CD8-positive, alpha-beta memory T cell (primary cell): ENCODE measurements around the gene TBATA. TPM values are rescaled to one million over a fixed set of nuclear protein-coding genes. Genes with fewer than 3 reads are reported as not detected.
"Not testable (repeated sequence)": the region's sequence is repeated elsewhere in the genome, so short reads cannot be mapped to it uniquely, and the experiment has no call there.

Experiments used
- CTCF ChIA-PET: fragments of 350-600 bp; sonication (Branson Sonifier 250); formaldehyde crosslinking; loops from one replicate; lab custom pipeline; 2021; ENCODE audit warnings: antibody characterized with exemption; lab: Charles Lee
- POLR2A ChIA-PET: fragments of 350-600 bp; sonication (Branson Sonifier 250); formaldehyde crosslinking; loops from one replicate; lab custom pipeline; 2021; ENCODE audit warnings: antibody characterized with exemption; lab: Charles Lee
- DNase-seq, 5 donors: peaks; one replicate each; pipeline versions ENCODE4 v3.0.0 to v3.0.0-alpha.2; 2020 to 2022; ENCODE audit warnings: mixed read lengths in 1 of 5
- H3K27ac ChIP-seq: one replicate; pipeline ENCODE4 v1.7.0; 2013; ENCODE audit warnings: low read depth, mild to moderate bottlenecking, low read length, moderate library complexity
- H3K27me3 ChIP-seq: 2 replicates; pipeline ENCODE4 v1.7.0; 2013; ENCODE audit warnings: low read length, mild to moderate bottlenecking; ENCODE audit not compliant: insufficient read depth, poor library complexity, severe bottlenecking
- H3K36me3 ChIP-seq: 2 replicates; pipeline ENCODE4 v1.7.0; 2013; ENCODE audit warnings: mild to moderate bottlenecking, low read length, moderate library complexity; ENCODE audit not compliant: insufficient read depth
- H3K4me1 ChIP-seq: 2 replicates; pipeline ENCODE4 v1.7.0; 2013; ENCODE audit warnings: mild to moderate bottlenecking, low read length, moderate library complexity; ENCODE audit not compliant: insufficient read depth
- H3K4me3 ChIP-seq: 2 replicates; pipeline ENCODE4 v1.7.0; 2013; ENCODE audit warnings: mild to moderate bottlenecking, low read length
- H3K9me3 ChIP-seq: 2 replicates; pipeline ENCODE4 v1.7.0; 2013; ENCODE audit warnings: mild to moderate bottlenecking, low read length
- H3K27ac Mint-ChIP-seq, 8 donors: one replicate each; pipeline ENCODE4 v1.8.0; 2020 to 2021; ENCODE audit warnings: mixed read lengths in 8 of 8, mild to moderate bottlenecking in 6 of 8, inconsistent platforms in 3 of 8, moderate library complexity in 3 of 8
- H3K27me3 Mint-ChIP-seq, 2 donors: one replicate each; pipeline ENCODE4 v1.8.0; 2020 to 2021; ENCODE audit warnings: mixed read lengths in 2 of 2, mild to moderate bottlenecking in 1 of 2, moderate library complexity in 1 of 2
- H3K36me3 Mint-ChIP-seq, 3 donors: one replicate each; pipeline ENCODE4 v1.8.0; 2020 to 2021; ENCODE audit warnings: mixed read lengths in 3 of 3, inconsistent platforms in 1 of 3, mild to moderate bottlenecking in 1 of 3
- H3K4me1 Mint-ChIP-seq, 3 donors: one replicate each; pipeline ENCODE4 v1.8.0; 2020 to 2021; ENCODE audit warnings: mixed read lengths in 3 of 3, inconsistent platforms in 1 of 3, mild to moderate bottlenecking in 1 of 3
- H3K4me3 Mint-ChIP-seq, 7 donors: one replicate each; pipeline ENCODE4 v1.8.0; 2020 to 2021; ENCODE audit warnings: mixed read lengths in 7 of 7, mild to moderate bottlenecking in 6 of 7, moderate library complexity in 4 of 7, inconsistent platforms in 2 of 7
- H3K9me3 Mint-ChIP-seq, 5 donors: one replicate each; pipeline ENCODE4 v1.8.0; 2020 to 2022; ENCODE audit warnings: mixed read lengths in 5 of 5, mild to moderate bottlenecking in 3 of 5, moderate library complexity in 2 of 5, inconsistent platforms in 1 of 5
- polyA plus RNA-seq: library from polyadenylated mRNA; unstranded; fragments of 300-500 nt; fragmentation: Illumina TruSeq; gene quantifications from one replicate; pipeline ENCODE4 v1.2.3, GENCODE V29; 2021
- total RNA-seq, 2 experiments: library from RNA; stranded (reverse); gene quantifications; one replicate each; pipeline ENCODE4 v1.2.3, GENCODE V29; 2021

TBATA gene
- total and polyA plus RNA-seq, 3 experiments from 2014 or later: not detected

- DNase-seq: no peak
- H3K4me1 ChIP-seq: no peaks in the 10 kb centered on the region
- no peak overlapping the region for H3K4me3 Mint-ChIP-seq
- H3K4me3 ChIP-seq: no peak overlapping the region
- POLR2A ChIA-PET: no interaction called here
- H3K27me3 Mint-ChIP-seq: no peaks in the 10 kb centered on the region
- no peaks in the 10 kb centered on the region for H3K36me3 Mint-ChIP-seq
- no peaks in the 10 kb centered on the region for H3K27me3 ChIP-seq
- no peak overlapping the region for H3K27ac ChIP-seq
- CTCF ChIA-PET: interaction anchor here (1.2 to 1.9 kb wide), 3 partner anchors 16 to 225 kb away, joined by 3 to 5 read pairs (median 4); no protein-coding TSS in a partner anchor
- no peaks in the 10 kb centered on the region for H3K36me3 ChIP-seq
- H3K9me3 Mint-ChIP-seq: no peaks in the 10 kb centered on the region
- H3K9me3 ChIP-seq: no peaks in the 10 kb centered on the region
- H3K4me1 Mint-ChIP-seq: no peaks in the 10 kb centered on the region
- no peak overlapping the region for H3K27ac Mint-ChIP-seq
These were observed 10.1 kb downstream of the TBATA start for GRCh38 chr10:70774810-70775678.

- Histone ChIP-seq H3K27me3 (no peaks in the 10 kb centered on the region), H3K36me3 (no peaks in the 10 kb centered on the region), H3K4me3 (no peak overlapping the region), H3K27ac (no peak overlapping the region), H3K4me1 (no peaks in the 10 kb centered on the region), H3K9me3 (no peaks in the 10 kb centered on the region)
- Mint-ChIP-seq H3K27me3 (no peaks in the 10 kb centered on the region), H3K4me3 (no peak overlapping the region), H3K9me3 (no peaks in the 10 kb centered on the region), H3K27ac (no peak overlapping the region), H3K36me3 (no peaks in the 10 kb centered on the region), H3K4me1 (no peaks in the 10 kb centered on the region)
- POLR2A ChIA-PET: no interaction called here
- DNase-seq: no peak
- CTCF ChIA-PET: interaction anchor here (1.3 to 1.9 kb wide), 2 partner anchors 15 to 225 kb away, joined by 4 to 5 read pairs; no protein-coding TSS in a partner anchor
These were observed 11.0 kb downstream of the TBATA start for GRCh38 chr10:70773965-70774809.

- Mint-ChIP-seq H3K9me3 (no peaks in the 10 kb centered on the region), H3K27ac (no peak overlapping the region), H3K4me1 (no peaks in the 10 kb centered on the region), H3K4me3 (no peak overlapping the region), H3K36me3 (no peaks in the 10 kb centered on the region), H3K27me3 (no peaks in the 10 kb centered on the region)
- no peak for DNase-seq
- Histone ChIP-seq H3K4me3 (no peak overlapping the region), H3K4me1 (no peaks in the 10 kb centered on the region), H3K27ac (no peak overlapping the region), H3K9me3 (no peaks in the 10 kb centered on the region), H3K36me3 (no peaks in the 10 kb centered on the region), H3K27me3 (no peaks in the 10 kb centered on the region)
- ChIA-PET CTCF (interaction anchor here (0.9 kb wide), 1 partner anchor 312 kb away, joined by 3 read pairs; no protein-coding TSS in a partner anchor), POLR2A (no interaction called here)
These were observed 11.7 kb downstream of the TBATA start for GRCh38 chr10:70773461-70773860.

- no peak overlapping the region for H3K4me3 Mint-ChIP-seq
- ChIA-PET CTCF (interaction anchor here (0.9 kb wide), 1 partner anchor 311 kb away, joined by 3 read pairs; no protein-coding TSS in a partner anchor), POLR2A (no interaction called here)
- Histone ChIP-seq H3K4me1 (no peaks in the 10 kb centered on the region), H3K27me3 (no peaks in the 10 kb centered on the region), H3K4me3 (no peak overlapping the region), H3K9me3 (no peaks in the 10 kb centered on the region), H3K36me3 (no peaks in the 10 kb centered on the region), H3K27ac (no peak overlapping the region)
- no peaks in the 10 kb centered on the region for H3K27me3 Mint-ChIP-seq
- no peak for DNase-seq
- no peaks in the 10 kb centered on the region for H3K36me3 Mint-ChIP-seq
- H3K4me1 Mint-ChIP-seq: no peaks in the 10 kb centered on the region
- no peak overlapping the region for H3K27ac Mint-ChIP-seq
- H3K9me3 Mint-ChIP-seq: no peaks in the 10 kb centered on the region
These were observed 12.6 kb downstream of the TBATA start for GRCh38 chr10:70772627-70773026.

- no peak overlapping the region for H3K4me3 Mint-ChIP-seq
- peaks cover 0 to 4% (median 0%) of the 10 kb centered on the region in 3 donors for H3K36me3 Mint-ChIP-seq
- CTCF ChIA-PET: interaction anchor here (0.5 to 1.8 kb wide), 2 partner anchors 13 to 108 kb away, joined by 3 to 4 read pairs; no protein-coding TSS in a partner anchor
- H3K27ac Mint-ChIP-seq: no peak overlapping the region
- peaks cover 0 to 4% of the 10 kb centered on the region in 2 donors for H3K27me3 Mint-ChIP-seq
- H3K36me3 ChIP-seq: no peaks in the 10 kb centered on the region
- H3K4me1 ChIP-seq: no peaks in the 10 kb centered on the region
- H3K4me1 Mint-ChIP-seq: no peaks in the 10 kb centered on the region
- no peaks in the 10 kb centered on the region for H3K27me3 ChIP-seq
- H3K9me3 Mint-ChIP-seq: peaks cover 0 to 5% (median 0%) of the 10 kb centered on the region in 5 donors
- POLR2A ChIA-PET: no interaction called here
- H3K27ac ChIP-seq: no peak overlapping the region
- no peak overlapping the region for H3K4me3 ChIP-seq
- DNase-seq: no peak
- no peaks in the 10 kb centered on the region for H3K9me3 ChIP-seq
These were observed 13.6 kb downstream of the TBATA start for GRCh38 chr10:70771311-70772194.

- H3K36me3 ChIP-seq, H3K27ac ChIP-seq, POLR2A ChIA-PET, H3K27me3 Mint-ChIP-seq, H3K9me3 Mint-ChIP-seq, H3K4me3 ChIP-seq, DNase-seq, H3K27ac Mint-ChIP-seq, H3K27me3 ChIP-seq, H3K9me3 ChIP-seq, H3K36me3 Mint-ChIP-seq, H3K4me3 Mint-ChIP-seq, H3K4me1 ChIP-seq, H3K4me1 Mint-ChIP-seq: not testable (repeated sequence)
- CTCF ChIA-PET: interaction anchor here (0.5 to 1.8 kb wide), 2 partner anchors 12 to 107 kb away, joined by 3 to 4 read pairs; no protein-coding TSS in a partner anchor
These were observed 14.7 kb downstream of the TBATA start for GRCh38 chr10:70770516-70770915.

- Mint-ChIP-seq H3K4me3 (no peak overlapping the region), H3K36me3 (peaks cover 0 to 5% (median 1%) of the 10 kb centered on the region in 3 donors), H3K27me3 (peaks cover 0 to 4% of the 10 kb centered on the region in 2 donors), H3K9me3 (peaks cover 0 to 14% (median 2%) of the 10 kb centered on the region in 5 donors), H3K27ac (no peak overlapping the region), H3K4me1 (no peaks in the 10 kb centered on the region)
- ChIA-PET CTCF (interaction anchor here (1.8 kb wide), 1 partner anchor 11 kb away, joined by 4 read pairs; no protein-coding TSS in a partner anchor), POLR2A (no interaction called here)
- Histone ChIP-seq H3K9me3 (no peaks in the 10 kb centered on the region), H3K27ac (no peak overlapping the region), H3K27me3 (no peaks in the 10 kb centered on the region), H3K4me1 (no peaks in the 10 kb centered on the region), H3K4me3 (no peak overlapping the region), H3K36me3 (no peaks in the 10 kb centered on the region)
- DNase-seq: no peak
These were observed 15.2 kb downstream of the TBATA start for GRCh38 chr10:70770001-70770400.
